Fibroblast of the aortic adventitia (primary cell): ENCODE results near the gene ESPL1. TPM values are rescaled to one million over a fixed set of nuclear protein-coding genes. Genes with fewer than 3 reads are reported as not detected.
A peak's percentile ranks its signal among the peaks of the same experiment; 100 is the strongest.

Source experiments
- DNase-seq: peaks from one replicate; pipeline ENCODE4 v3.0.0-alpha.2; 2010; ENCODE audit warnings: low read depth
- H3K4me3 ChIP-seq: 2 replicates; pipeline ENCODE4 v1.5.1; 2011; ENCODE audit warnings: low read depth, mild to moderate bottlenecking, control low read depth, low read length, moderate library complexity
- CTCF ChIP-seq: IDR thresholded peaks from 2 replicates; pipeline ENCODE4 v1.5.1; 2011; ENCODE audit warnings: mild to moderate bottlenecking, low read length, control low read depth, inconsistent platforms; ENCODE audit not compliant: insufficient read depth
- total RNA-seq: library from RNA; depleted of rRNA; stranded (reverse); fragments of >200 nt; gene quantifications from 2 replicates; pipeline ENCODE4 v1.2.3, GENCODE V29; 2012; ENCODE audit warnings: low replicate concordance

ESPL1 gene
- total RNA-seq, 1 donor, result 13.5 TPM

DNA sequence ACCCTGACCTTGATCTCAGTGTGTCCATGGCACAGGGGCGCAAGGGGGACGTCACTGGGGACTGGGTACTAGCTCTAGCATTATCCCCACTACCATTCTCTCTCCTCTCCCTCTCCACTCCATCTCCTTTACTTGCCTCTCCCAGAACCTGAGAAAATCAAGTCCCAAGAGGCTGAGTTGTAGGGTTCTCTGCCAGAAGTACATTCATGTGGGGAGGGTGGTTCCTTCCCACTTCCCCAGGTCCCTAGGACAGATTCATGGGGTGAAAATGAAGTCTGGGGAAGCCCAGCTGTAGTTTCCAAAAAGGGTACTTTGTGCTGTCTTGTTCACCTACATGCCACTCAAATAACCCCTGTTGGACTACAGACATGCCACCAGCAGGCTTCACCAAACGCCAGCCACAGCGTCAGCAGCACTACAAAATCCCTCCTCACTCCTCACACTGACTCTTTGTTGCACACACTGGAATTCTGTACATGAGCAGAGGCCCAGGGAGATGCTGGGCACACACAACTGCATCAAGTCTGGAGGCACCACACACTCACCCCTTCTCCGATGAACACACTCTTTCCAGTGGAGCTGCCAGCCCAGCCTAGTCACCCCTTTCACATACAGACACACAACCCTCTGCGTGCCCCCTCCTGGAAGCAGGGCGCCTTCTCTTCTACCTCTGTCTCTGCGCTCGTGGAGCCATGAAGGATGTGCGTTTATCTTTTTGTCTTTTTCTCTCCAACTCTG is 43.0 kb upstream of the ESPL1 start:
- no peak for TF ChIP-seq CTCF
- H3K4me3 ChIP-seq, result no peak overlapping the region
- peak; percentile 55 for DNase-seq

- H3K4me3 ChIP-seq, result no peak overlapping the region
- TF ChIP-seq CTCF, result no peak
- DNase-seq, result no peak
Measured at GRCh38 chr12:53225635-53226424, 42.3 kb upstream of the ESPL1 start.

DNA sequence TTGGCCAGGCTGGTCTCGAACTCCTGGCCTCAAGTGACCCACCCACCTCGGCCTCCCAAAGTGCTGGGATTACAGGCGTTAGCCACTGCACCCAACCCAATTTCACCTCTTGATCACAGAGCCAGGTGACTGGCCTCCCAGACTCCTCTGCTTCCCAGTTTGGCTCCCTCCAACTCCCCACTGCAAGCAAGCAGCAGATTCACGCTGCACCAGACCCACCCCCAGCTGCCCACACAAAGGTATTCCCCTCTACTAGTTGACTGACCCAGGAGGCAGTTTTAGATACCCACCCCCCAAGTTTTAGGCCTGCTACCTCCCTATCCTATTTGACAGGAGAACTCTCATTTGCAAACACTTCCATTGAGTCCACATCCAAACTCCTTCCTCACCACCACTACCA is 41.3 kb upstream of the ESPL1 start:
- no peak for TF ChIP-seq CTCF
- H3K4me3 ChIP-seq, result no peak overlapping the region
- no peak for DNase-seq

DNA sequence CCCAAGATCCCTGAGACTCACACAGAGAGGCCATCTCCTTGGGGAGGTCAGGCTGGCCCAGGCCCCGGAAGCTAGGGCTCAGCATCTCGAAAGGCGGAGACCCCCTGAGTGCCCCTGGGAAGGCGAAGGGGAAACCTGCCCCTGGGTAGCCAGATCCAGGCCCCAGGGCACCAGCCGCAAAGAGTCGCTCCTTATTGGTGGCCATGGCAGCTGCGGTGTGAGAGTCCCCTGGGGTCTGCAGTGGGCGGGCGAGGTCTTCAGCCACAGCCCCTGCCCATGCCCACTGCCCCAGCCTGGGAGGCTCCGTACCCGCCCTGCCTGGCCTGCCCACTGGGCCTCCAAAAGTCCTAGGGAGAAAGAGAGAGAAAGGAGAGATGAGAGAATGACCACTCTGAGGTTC is 40.8 kb upstream of the ESPL1 start:
- H3K4me3 ChIP-seq, result no peak overlapping the region
- DNase-seq, result no peak
- TF ChIP-seq CTCF, result no peak

DNA sequence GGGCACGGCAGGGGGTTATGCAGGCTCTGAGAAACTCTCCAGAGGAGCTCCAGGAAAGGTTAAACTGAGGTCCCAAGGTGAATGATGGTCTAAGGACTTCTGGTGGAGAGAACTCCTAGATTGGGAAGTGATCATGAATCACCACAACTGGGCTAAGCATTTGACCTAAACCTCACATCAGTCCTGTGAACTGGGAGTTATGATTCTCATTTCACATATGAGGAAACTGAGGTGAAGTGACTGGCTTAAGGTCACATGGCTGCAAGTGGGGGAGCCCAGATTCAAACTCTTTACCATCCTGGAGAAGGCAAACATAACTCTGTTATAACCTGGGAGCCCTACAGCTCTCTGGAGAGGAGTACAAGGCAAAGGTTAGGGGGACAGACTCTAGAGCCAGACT is 40.3 kb upstream of the ESPL1 start:
- no peak for TF ChIP-seq CTCF
- no peak overlapping the region for H3K4me3 ChIP-seq
- DNase-seq, result no peak

DNA sequence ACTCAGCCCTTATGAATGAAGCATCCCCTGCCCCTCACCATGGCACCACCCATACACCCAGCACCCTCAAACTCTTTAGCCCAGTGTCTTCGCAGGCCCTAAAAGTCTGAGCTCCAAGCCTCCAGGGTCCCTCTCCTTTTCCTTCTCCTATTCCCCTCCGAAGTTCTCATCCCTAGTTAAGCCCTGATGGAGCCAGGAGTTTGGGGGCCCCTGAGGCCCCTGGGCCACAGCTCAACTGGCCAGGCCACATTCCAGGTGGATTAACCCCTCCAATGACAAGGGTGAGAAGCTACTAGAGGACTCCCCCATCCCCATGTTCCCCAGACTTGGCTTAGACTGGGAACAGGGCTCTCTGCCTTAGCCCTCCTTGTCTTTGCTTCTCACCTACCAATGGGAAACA is 38.6 kb upstream of the ESPL1 start:
- H3K4me3 ChIP-seq, result no peak overlapping the region
- TF ChIP-seq CTCF, result no peak
- no peak for DNase-seq
